HepG2 (cell line): Measurements from ENCODE around the gene PGAP3. TPM values are rescaled to one million over a fixed set of nuclear protein-coding genes. Genes with fewer than 3 reads are reported as not detected.

ENCODE experiments used
- HOXA5 ChIP-seq: sonication (generic); formaldehyde crosslinking; IDR thresholded peaks from 2 replicates; pipeline ENCODE4 v1.4.0; 2020; ENCODE audit warnings: missing genetic modification reagents
- MEF2D ChIP-seq: sonication (generic); formaldehyde crosslinking; IDR thresholded peaks from 2 replicates; pipeline ENCODE4 v1.5.1; 2020; ENCODE audit warnings: mild to moderate bottlenecking, missing genetic modification reagents
- SMAD3 ChIP-seq: sonication (generic); formaldehyde crosslinking; IDR thresholded peaks from 2 replicates; pipeline ENCODE4 v1.4.0; 2020; ENCODE audit warnings: missing genetic modification reagents
- SNAPC2 ChIP-seq: sonication (generic); formaldehyde crosslinking; IDR thresholded peaks from 2 replicates; pipeline ENCODE4 v1.8.1; 2022; ENCODE audit warnings: mild to moderate bottlenecking, missing genetic modification reagents
- TFDP1 ChIP-seq: IDR thresholded peaks from 2 replicates; pipeline ENCODE4 v1.6.1; 2016; ENCODE audit warnings: missing compliant biosample characterization, missing genetic modification reagents, borderline replicate concordance
- ZBTB2 ChIP-seq: sonication (generic); formaldehyde crosslinking; IDR thresholded peaks from 2 replicates; pipeline ENCODE4 v1.8.0; 2022; ENCODE audit warnings: low read depth, missing genetic modification reagents
- ZBTB38 ChIP-seq: sonication (generic); formaldehyde crosslinking; IDR thresholded peaks from 2 replicates; pipeline ENCODE4 v1.5.1; 2020; ENCODE audit warnings: mild to moderate bottlenecking, missing genetic modification reagents
- ZNF646 ChIP-seq: sonication (generic); formaldehyde crosslinking; IDR thresholded peaks from 2 replicates; pipeline ENCODE4 v1.9.0; 2021; ENCODE audit warnings: mild to moderate bottlenecking, missing genetic modification reagents
- ZNF790 ChIP-seq: sonication (generic); formaldehyde crosslinking; IDR thresholded peaks from 2 replicates; pipeline ENCODE4 v1.8.0; 2022; ENCODE audit warnings: missing genetic modification reagents, mild to moderate bottlenecking, borderline replicate concordance
- polyA plus RNA-seq, 8 experiments: library from polyadenylated mRNA; depleted of rRNA in 3 of 8; stranded (reverse) in 7 of 8; unstranded in 1 of 8; fragments of >200 nt; fragmentation: Illumina TruSeq in 4 of 8; extraction: Trizol in 4 of 8; gene quantifications; 2 replicates each; pipeline versions ENCODE4 v1.2.1 to v1.2.3, GENCODE V29; 2011 to 2016; ENCODE audit warnings: low read depth in 4 of 8, missing spikeins in 1 of 8, mixed read lengths in 1 of 8; ENCODE audit not compliant: insufficient read depth in 1 of 8
- total RNA-seq, 5 experiments: library from RNA; depleted of rRNA; stranded (reverse); fragments of >200 nt; fragmentation: Illumina TruSeq; extraction: Trizol; gene quantifications; 2 replicates each; pipeline ENCODE4 v1.2.3, GENCODE V29; 2016; ENCODE audit warnings: low read depth in 1 of 5
- TF ChIP-seq, protein P1 (sequence below): sonication (generic); formaldehyde crosslinking; IDR thresholded peaks from 2 replicates; pipeline ENCODE4 v1.8.1; 2023; ENCODE audit warnings: mild to moderate bottlenecking, moderate library complexity, missing genetic modification reagents
- TF ChIP-seq, protein P2 (sequence below): sonication (generic); formaldehyde crosslinking; IDR thresholded peaks from 2 replicates; pipeline ENCODE4 v1.4.0; 2020; ENCODE audit warnings: mild to moderate bottlenecking, missing genetic modification reagents, borderline replicate concordance

The PGAP3 gene
- total and polyA plus RNA-seq, 2 of the 13 experiments (the other 11 are each of a cell fraction or from before 2014, with no cell fraction given): 11.9 to 14.6 TPM

GRCh38 chr17:39702901-39703893 lies 15.3 kb upstream of the PGAP3 start (continued):
- TF ChIP-seq TFDP1 (0 out of 2 replicates have a peak, but pooled peaks have one; percentile 8), ZNF790 (CRISPR knock-in tag) (0 out of 2 replicates have a peak, but pooled peaks have one; percentile 43), ZBTB38 (CRISPR knock-in tag) (peak; percentile 66; the same call in 1 of the 2 replicates), ZNF646 (CRISPR knock-in tag) (peak; percentile 78), HOXA5 (CRISPR knock-in tag) (no peak), MEF2D (peak; percentile 42; the same call in 1 of the 2 replicates), ZBTB2 (CRISPR knock-in tag) (0 out of 2 replicates have a peak, but pooled peaks have one; percentile 41), SNAPC2 (peak; percentile 82), SMAD3 (CRISPR knock-in tag) (peak; percentile 88)
- TF ChIP-seq, protein P1, sequence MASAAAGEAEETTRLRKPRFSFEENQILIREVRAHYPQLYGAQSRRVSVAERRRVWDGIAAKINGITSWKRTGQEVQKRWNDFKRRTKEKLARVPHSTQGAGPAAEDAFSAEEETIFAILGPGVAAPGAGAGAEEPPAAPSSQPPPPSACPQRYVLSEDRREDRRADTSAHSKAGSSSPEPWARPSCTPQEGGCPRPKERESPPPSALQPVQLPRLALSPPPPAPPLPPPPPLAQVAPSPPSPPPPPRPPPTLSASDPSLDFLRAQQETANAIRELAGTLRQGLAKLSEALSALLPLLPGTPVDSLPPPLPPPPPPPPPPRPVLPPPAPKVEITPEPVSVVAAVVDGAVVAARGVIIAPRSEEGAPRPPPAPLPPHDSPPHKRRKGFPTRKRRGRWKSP (CRISPR knock-in tag): peak; percentile 64; the same call in 1 of the 2 replicates
- TF ChIP-seq, protein P2, sequence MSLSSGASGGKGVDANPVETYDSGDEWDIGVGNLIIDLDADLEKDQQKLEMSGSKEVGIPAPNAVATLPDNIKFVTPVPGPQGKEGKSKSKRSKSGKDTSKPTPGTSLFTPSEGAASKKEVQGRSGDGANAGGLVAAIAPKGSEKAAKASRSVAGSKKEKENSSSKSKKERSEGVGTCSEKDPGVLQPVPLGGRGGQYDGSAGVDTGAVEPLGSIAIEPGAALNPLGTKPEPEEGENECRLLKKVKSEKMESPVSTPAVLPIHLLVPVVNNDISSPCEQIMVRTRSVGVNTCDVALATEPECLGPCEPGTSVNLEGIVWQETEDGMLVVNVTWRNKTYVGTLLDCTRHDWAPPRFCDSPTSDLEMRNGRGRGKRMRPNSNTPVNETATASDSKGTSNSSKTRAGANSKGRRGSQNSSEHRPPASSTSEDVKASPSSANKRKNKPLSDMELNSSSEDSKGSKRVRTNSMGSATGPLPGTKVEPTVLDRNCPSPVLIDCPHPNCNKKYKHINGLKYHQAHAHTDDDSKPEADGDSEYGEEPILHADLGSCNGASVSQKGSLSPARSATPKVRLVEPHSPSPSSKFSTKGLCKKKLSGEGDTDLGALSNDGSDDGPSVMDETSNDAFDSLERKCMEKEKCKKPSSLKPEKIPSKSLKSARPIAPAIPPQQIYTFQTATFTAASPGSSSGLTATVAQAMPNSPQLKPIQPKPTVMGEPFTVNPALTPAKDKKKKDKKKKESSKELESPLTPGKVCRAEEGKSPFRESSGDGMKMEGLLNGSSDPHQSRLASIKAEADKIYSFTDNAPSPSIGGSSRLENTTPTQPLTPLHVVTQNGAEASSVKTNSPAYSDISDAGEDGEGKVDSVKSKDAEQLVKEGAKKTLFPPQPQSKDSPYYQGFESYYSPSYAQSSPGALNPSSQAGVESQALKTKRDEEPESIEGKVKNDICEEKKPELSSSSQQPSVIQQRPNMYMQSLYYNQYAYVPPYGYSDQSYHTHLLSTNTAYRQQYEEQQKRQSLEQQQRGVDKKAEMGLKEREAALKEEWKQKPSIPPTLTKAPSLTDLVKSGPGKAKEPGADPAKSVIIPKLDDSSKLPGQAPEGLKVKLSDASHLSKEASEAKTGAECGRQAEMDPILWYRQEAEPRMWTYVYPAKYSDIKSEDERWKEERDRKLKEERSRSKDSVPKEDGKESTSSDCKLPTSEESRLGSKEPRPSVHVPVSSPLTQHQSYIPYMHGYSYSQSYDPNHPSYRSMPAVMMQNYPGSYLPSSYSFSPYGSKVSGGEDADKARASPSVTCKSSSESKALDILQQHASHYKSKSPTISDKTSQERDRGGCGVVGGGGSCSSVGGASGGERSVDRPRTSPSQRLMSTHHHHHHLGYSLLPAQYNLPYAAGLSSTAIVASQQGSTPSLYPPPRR (CRISPR knock-in tag): peak; percentile 85
